ENCODE measurements around the gene TIMM13.

GRCh38 chr19:2453431-2454025 is 26.1 kb upstream of the TIMM13 start:
- no peak for TF ChIP-seq CTCF (IDR thresholded peaks at IDR 0.05)
- no peak for TF ChIP-seq POLR2A (IDR thresholded peaks at IDR 0.05)

Data from heart left ventricle (tissue), 13 donors.